SK-N-SH treated with all-trans-retinoic acid at 6 μM for 48 hours (cell line): Measurements from ENCODE around the gene GRIK1.

Experiments used
- CSDC2 ChIP-seq: fragments of 250-450 bp; sonication (Bioruptor Pico); IDR thresholded peaks from 2 replicates; pipeline ENCODE4 v1.5.0; 2020; ENCODE audit warnings: mild to moderate bottlenecking, moderate library complexity
- ESRRG ChIP-seq: fragments of 250-450 bp; sonication (Bioruptor Pico); IDR thresholded peaks from 2 replicates; pipeline ENCODE4 v1.6.1; 2021; ENCODE audit warnings: mild to moderate bottlenecking
- GLIS3 ChIP-seq: fragments of 250-450 bp; sonication (Bioruptor Pico); IDR thresholded peaks from 2 replicates; pipeline ENCODE4 v1.5.0; 2020; ENCODE audit warnings: mild to moderate bottlenecking, moderate library complexity
- OSR1 ChIP-seq: fragments of 250-450 bp; sonication (Bioruptor Pico); IDR thresholded peaks from 2 replicates; pipeline ENCODE4 v1.8.0; 2022; ENCODE audit warnings: moderate library complexity, mild to moderate bottlenecking, inconsistent platforms
- SNAI2 ChIP-seq: fragments of 250-450 bp; sonication (Bioruptor Pico); IDR thresholded peaks from 2 replicates; pipeline ENCODE4 v1.5.0; 2020; ENCODE audit warnings: mild to moderate bottlenecking, moderate library complexity
- ZFP30 ChIP-seq: fragments of 450-650 bp; formaldehyde crosslinking; IDR thresholded peaks from 2 replicates; pipeline ENCODE4 v1.5.0; 2022; ENCODE audit warnings: mild to moderate bottlenecking, moderate library complexity
- TF ChIP-seq, protein P1 (sequence below): fragments of 250-450 bp; sonication (Bioruptor Pico); IDR thresholded peaks from 2 replicates; pipeline ENCODE4 v1.5.0; 2020; ENCODE audit warnings: mild to moderate bottlenecking, moderate library complexity

- TF ChIP-seq ZFP30 (CRISPR knock-in tag) (no peak), CSDC2 (no peak), SNAI2 (no peak), OSR1 (CRISPR knock-in tag) (no peak), GLIS3 (CRISPR knock-in tag) (no peak), ESRRG (CRISPR knock-in tag) (no peak)
- TF ChIP-seq, protein P1, sequence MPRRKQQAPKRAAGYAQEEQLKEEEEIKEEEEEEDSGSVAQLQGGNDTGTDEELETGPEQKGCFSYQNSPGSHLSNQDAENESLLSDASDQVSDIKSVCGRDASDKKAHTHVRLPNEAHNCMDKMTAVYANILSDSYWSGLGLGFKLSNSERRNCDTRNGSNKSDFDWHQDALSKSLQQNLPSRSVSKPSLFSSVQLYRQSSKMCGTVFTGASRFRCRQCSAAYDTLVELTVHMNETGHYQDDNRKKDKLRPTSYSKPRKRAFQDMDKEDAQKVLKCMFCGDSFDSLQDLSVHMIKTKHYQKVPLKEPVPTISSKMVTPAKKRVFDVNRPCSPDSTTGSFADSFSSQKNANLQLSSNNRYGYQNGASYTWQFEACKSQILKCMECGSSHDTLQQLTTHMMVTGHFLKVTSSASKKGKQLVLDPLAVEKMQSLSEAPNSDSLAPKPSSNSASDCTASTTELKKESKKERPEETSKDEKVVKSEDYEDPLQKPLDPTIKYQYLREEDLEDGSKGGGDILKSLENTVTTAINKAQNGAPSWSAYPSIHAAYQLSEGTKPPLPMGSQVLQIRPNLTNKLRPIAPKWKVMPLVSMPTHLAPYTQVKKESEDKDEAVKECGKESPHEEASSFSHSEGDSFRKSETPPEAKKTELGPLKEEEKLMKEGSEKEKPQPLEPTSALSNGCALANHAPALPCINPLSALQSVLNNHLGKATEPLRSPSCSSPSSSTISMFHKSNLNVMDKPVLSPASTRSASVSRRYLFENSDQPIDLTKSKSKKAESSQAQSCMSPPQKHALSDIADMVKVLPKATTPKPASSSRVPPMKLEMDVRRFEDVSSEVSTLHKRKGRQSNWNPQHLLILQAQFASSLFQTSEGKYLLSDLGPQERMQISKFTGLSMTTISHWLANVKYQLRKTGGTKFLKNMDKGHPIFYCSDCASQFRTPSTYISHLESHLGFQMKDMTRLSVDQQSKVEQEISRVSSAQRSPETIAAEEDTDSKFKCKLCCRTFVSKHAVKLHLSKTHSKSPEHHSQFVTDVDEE (CRISPR knock-in tag) = no peak
These were observed 121.3 kb downstream of the GRIK1 start for GRCh38 chr21:29818383-29818921.
